GM23338 (cell line): ENCODE results near the gene AIG1.

Experiments used
- CREB1 ChIP-seq: fragments of 250-450 bp; sonication (Bioruptor Pico); IDR thresholded peaks from 2 replicates; pipeline ENCODE4 v1.5.0; 2020; ENCODE audit warnings: low read depth, mild to moderate bottlenecking, moderate library complexity
- CTCF ChIP-seq, 2 experiments: fragments of 200-600 bp in 1 of 2; sonication (generic) in 1 of 2; conservative IDR thresholded peaks; 2 replicates each; pipeline versions ENCODE4 v1.5.1 to v1.6.1; 2016 to 2017; ENCODE audit warnings: antibody characterized with exemption in 2 of 2, low read depth in 2 of 2, mild to moderate bottlenecking in 2 of 2, moderate library complexity in 1 of 2
- EZH2 ChIP-seq: fragments of 200-600 bp; sonication (generic); IDR thresholded peaks from one replicate; pipeline ENCODE4 v1.8.0; 2017; ENCODE audit warnings: antibody characterized with exemption, mild to moderate bottlenecking, low read depth; ENCODE audit not compliant: unreplicated experiment
- POLR2AphosphoS5 ChIP-seq: IDR thresholded peaks from 2 replicates; pipeline ENCODE4 v1.6.1; 2016; ENCODE audit warnings: antibody characterized with exemption, low read depth

GRCh38 chr6:143079325-143079640, 18.6 kb downstream of the AIG1 start:
- no peak for TF ChIP-seq CTCF (conservative IDR thresholded peaks at IDR 0.05; ENCODE audit: low read depth in 2 of 2)
- TF ChIP-seq POLR2AphosphoS5, result no peak
- TF ChIP-seq EZH2, result no peak
- TF ChIP-seq CREB1, result no peak
